ENCODE measurements around the gene TMEM179.

TMEM179 gene

GRCh38 chr14:104600805-104601204, 3.8 kb downstream of the TMEM179 start:
- Histone ChIP-seq H3K36me3 (ENCODE audit: insufficient read depth, low read length) (no peaks in the 10 kb centered on the region), H2AFZ (ENCODE audit: low read depth, low read length) (no peak overlapping the region), H3K4me3 (ENCODE audit: low read length) (no peak overlapping the region), H3K9me3 (ENCODE audit: low read length) (no peaks in the 10 kb centered on the region), H3K27me3 (ENCODE audit: insufficient read depth, low read length) (peaks cover 15% of the 10 kb centered on the region), H3K4me1 (ENCODE audit: insufficient read depth, low read length) (peaks cover 12% of the 10 kb centered on the region)

- Histone ChIP-seq H3K4me3 (ENCODE audit: low read length) (no peak overlapping the region), H3K27me3 (ENCODE audit: insufficient read depth, low read length) (peaks cover 12% of the 10 kb centered on the region), H2AFZ (ENCODE audit: low read depth, low read length) (no peak overlapping the region), H3K4me1 (ENCODE audit: insufficient read depth, low read length) (peaks cover 12% of the 10 kb centered on the region), H3K9me3 (ENCODE audit: low read length) (no peaks in the 10 kb centered on the region), H3K36me3 (ENCODE audit: insufficient read depth, low read length) (no peaks in the 10 kb centered on the region)
These were observed 4.4 kb downstream of the TMEM179 start for GRCh38 chr14:104600141-104600643.

DNA sequence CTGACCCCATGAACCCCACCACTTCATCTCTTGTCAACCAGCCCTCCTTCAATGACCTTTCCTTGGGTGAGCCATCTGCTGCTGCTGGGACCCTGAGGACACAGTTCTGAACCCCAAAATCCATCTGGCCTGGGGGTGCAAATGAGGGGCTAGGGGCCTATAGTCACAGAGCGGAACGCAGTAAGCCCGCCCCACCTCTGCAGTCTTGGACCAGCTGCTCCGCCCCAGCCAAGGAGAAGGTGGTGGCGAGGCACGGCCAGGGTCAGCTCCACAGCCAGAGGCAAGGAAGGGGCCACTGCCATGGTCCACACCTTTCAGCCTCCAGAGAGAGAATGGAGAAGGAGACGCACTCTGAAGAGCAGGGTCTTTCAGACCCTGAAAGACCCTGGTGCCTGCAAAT, 5.1 kb downstream of the TMEM179 start:
- Histone ChIP-seq H3K9me3 (ENCODE audit: low read length) (no peaks in the 10 kb centered on the region), H3K36me3 (ENCODE audit: insufficient read depth, low read length) (no peaks in the 10 kb centered on the region), H3K4me1 (ENCODE audit: insufficient read depth, low read length) (peaks cover 12% of the 10 kb centered on the region), H3K4me3 (ENCODE audit: low read length) (no peak overlapping the region), H2AFZ (ENCODE audit: low read depth, low read length) (no peak overlapping the region), H3K27me3 (ENCODE audit: insufficient read depth, low read length) (peaks cover 15% of the 10 kb centered on the region)

DNA sequence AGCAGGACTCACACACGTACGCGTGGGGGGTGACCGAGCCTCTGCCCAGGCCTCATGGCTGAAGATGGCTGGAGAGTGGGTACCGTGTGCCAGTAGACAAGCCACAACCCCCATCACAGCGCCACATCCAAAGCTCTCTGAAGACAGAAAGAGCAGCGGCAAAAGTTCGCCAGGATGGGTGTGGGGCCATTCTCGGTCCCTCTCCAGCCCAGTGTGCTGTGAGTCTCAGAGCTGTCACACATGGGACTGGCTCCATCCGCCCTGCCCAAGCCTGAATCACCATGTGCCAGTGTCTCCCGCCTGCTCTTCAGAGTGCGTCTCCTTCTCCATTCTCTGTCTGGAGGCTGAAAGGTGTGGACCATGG, 5.7 kb downstream of the TMEM179 start:
- Histone ChIP-seq H3K27me3 (ENCODE audit: insufficient read depth, low read length) (peaks cover 15% of the 10 kb centered on the region), H3K4me1 (ENCODE audit: insufficient read depth, low read length) (peaks cover 7% of the 10 kb centered on the region), H3K9me3 (ENCODE audit: low read length) (no peaks in the 10 kb centered on the region), H3K4me3 (ENCODE audit: low read length) (no peak overlapping the region), H2AFZ (ENCODE audit: low read depth, low read length) (no peak overlapping the region), H3K36me3 (ENCODE audit: insufficient read depth, low read length) (no peaks in the 10 kb centered on the region)

DNA sequence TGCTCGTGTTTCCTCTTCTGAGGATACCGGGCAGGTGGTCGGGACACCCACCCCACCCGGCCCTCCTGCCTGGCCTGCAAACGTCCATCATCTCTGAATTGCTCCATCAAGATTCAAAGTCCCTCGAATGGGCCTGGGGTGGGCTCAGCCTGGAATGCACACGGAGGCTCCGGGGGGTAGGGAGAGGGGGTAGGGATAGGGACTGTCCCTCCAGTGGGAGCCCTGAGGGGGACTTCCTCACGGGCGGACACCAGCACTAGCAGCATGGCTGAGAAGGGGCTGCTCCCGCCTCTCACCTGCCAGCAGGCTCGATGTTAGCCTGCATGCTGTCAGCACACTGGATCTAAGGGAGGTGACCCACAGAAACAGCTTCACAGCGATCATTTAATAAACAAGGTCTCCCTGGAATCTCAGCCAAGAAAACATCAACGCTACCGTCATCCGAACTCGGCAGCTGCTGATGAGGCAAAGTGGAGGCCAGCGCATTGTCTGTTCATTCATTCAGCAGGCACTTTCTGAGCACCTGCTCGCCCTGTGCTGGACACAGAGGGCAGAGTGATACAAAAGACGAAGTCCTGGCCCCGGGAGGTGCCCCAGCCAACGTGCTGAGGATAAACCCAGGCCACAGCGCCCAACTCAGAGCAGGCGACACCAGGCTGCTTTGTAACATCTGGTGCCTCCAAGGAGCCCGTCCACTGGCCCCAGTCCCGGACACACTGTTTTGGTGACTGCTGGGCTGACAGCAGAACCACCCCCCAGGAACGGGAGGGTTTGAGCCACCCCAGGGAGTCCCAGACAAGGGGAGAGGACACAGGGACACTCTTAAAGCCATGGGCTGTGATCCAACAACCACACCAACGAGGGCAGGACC, 6.3 kb downstream of the TMEM179 start:
- Histone ChIP-seq H2AFZ (ENCODE audit: low read depth, low read length) (no peak overlapping the region), H3K4me1 (ENCODE audit: insufficient read depth, low read length) (peaks cover 4% of the 10 kb centered on the region), H3K9me3 (ENCODE audit: low read length) (no peaks in the 10 kb centered on the region), H3K4me3 (ENCODE audit: low read length) (no peak overlapping the region), H3K36me3 (ENCODE audit: insufficient read depth, low read length) (no peaks in the 10 kb centered on the region), H3K27me3 (ENCODE audit: insufficient read depth, low read length) (peaks cover 15% of the 10 kb centered on the region)

DNA sequence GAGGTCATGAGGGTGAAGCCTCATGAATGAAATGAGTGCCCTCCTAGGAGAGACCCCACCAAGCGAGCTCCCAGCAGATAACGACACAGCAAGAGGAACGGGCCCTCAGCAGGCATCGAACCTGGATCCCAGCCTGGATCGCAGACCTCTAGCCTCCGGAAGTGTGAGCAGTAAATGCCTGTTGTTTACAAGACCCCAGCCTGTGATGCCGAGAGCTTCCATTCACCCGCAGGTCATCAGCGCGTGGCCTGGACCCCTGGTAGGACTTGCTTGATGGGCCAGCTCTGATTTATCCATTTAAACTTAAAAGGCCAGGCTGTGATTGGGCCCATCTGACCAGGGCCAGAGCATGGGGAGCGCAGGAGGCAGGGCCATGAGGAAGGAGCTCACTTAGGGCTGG, 7.0 kb downstream of the TMEM179 start:
- no peak overlapping the region for H3K4me3 ChIP-seq (ENCODE audit: low read length)
- no peaks in the 10 kb centered on the region for H3K36me3 ChIP-seq (ENCODE audit: insufficient read depth, low read length)
- no peak overlapping the region for H2AFZ ChIP-seq (ENCODE audit: low read depth, low read length)
- peaks cover 17% of the 10 kb centered on the region for H3K27me3 ChIP-seq (ENCODE audit: insufficient read depth, low read length)
- peaks cover 4% of the 10 kb centered on the region for H3K4me1 ChIP-seq (ENCODE audit: insufficient read depth, low read length)
- H3K9me3 ChIP-seq (ENCODE audit: low read length) = no peaks in the 10 kb centered on the region

DNA sequence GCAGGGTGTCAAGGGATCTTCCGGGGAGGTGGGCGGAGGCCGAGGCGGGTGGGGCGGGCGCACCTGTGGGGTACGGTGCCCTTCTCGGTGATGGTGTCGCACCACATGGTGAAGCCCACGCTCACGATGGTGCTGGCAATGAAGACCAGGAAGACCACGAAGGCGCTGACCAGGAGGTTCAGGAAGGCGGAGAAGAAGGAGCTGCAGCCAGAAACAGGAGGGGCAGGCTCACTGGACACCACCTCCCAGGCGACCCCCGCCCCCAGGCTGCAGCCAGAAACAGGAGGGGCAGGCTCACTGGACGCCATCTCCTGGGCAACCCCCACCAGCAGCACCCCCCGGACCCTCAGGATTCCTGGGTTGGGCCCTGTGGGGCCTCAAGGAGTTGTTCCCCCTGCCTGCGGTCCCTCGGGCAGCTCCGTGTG, 7.6 kb downstream of the TMEM179 start:
- no peaks in the 10 kb centered on the region for H3K9me3 ChIP-seq (ENCODE audit: low read length)

DNA sequence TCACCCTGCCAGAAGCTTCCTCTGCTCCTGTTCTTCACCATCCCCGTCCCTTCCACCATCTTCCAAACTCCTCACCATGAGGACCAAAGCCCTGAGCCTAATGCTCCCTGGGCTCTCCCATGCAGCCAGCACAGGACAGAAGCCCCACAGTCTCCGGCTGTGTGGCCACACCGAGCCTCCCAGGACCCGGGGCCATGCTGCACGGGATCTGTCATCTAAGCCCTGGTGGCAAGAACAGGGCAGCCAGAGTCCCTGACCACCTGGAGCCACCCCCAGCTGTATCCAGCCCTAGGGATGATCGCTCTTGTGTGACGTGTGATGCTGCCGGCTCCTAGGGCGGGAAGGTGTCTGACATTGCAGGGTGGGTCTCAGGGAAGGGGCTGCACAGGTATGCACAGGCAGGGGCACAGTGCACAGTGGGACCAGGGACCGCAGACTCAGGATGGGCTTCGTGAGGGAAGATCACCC, 8.1 kb downstream of the TMEM179 start:
- Histone ChIP-seq H2AFZ (ENCODE audit: low read depth, low read length) (no peak overlapping the region), H3K36me3 (ENCODE audit: insufficient read depth, low read length) (no peaks in the 10 kb centered on the region), H3K27me3 (ENCODE audit: insufficient read depth, low read length) (peaks cover 19% of the 10 kb centered on the region), H3K9me3 (ENCODE audit: low read length) (no peaks in the 10 kb centered on the region), H3K4me1 (ENCODE audit: insufficient read depth, low read length) (peaks cover 4% of the 10 kb centered on the region), H3K4me3 (ENCODE audit: low read length) (no peak overlapping the region)

More for the DNA sequence above, 7.6 kb downstream of the TMEM179 start:
- Histone ChIP-seq H3K4me3 (ENCODE audit: low read length) (no peak overlapping the region), H2AFZ (ENCODE audit: low read depth, low read length) (no peak overlapping the region), H3K4me1 (ENCODE audit: insufficient read depth, low read length) (peaks cover 4% of the 10 kb centered on the region), H3K27me3 (ENCODE audit: insufficient read depth, low read length) (peaks cover 19% of the 10 kb centered on the region), H3K36me3 (ENCODE audit: insufficient read depth, low read length) (no peaks in the 10 kb centered on the region)

DNA sequence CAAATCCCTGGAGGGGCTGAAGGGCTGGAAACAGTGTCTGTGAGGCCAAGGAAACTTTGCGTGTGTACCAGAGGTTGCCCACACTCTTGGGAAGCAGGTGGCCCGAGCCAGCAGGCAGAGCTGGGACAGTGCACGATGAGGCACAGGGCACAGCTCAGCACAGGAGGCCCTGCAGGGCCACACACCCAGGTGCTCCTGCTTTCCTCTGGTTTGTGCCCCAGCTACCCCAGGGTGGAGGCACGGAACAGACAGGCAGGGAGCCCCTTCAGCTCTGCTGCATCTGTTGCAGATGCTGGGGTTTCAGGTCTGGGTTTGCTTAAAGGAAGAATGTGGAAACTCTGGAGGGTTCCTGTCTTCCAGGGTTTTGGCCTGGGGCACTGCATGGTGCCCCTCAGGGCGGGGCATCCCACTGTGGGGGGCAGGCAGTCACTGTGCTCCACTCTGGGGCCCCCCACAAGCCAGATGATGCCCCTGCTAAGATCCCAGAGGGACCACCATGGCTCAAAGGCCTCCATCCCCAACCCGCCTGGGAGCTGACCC, 8.6 kb downstream of the TMEM179 start:
- Histone ChIP-seq H2AFZ (ENCODE audit: low read depth, low read length) (no peak overlapping the region), H3K36me3 (ENCODE audit: insufficient read depth, low read length) (no peaks in the 10 kb centered on the region), H3K4me3 (ENCODE audit: low read length) (no peak overlapping the region), H3K4me1 (ENCODE audit: insufficient read depth, low read length) (peaks cover 4% of the 10 kb centered on the region), H3K9me3 (ENCODE audit: low read length) (no peaks in the 10 kb centered on the region), H3K27me3 (ENCODE audit: insufficient read depth, low read length) (peaks cover 19% of the 10 kb centered on the region)

GRCh38 chr14:104595116-104595675, 9.4 kb downstream of the TMEM179 start:
- Histone ChIP-seq H3K9me3 (ENCODE audit: low read length) (no peaks in the 10 kb centered on the region), H3K4me3 (ENCODE audit: low read length) (no peak overlapping the region), H2AFZ (ENCODE audit: low read depth, low read length) (no peak overlapping the region), H3K27me3 (ENCODE audit: insufficient read depth, low read length) (peaks cover 19% of the 10 kb centered on the region), H3K4me1 (ENCODE audit: insufficient read depth, low read length) (peaks cover 4% of the 10 kb centered on the region), H3K36me3 (ENCODE audit: insufficient read depth, low read length) (no peaks in the 10 kb centered on the region)

GRCh38 chr14:104594310-104595046, 10.1 kb downstream of the TMEM179 start:
- Histone ChIP-seq H3K4me1 (ENCODE audit: insufficient read depth, low read length) (no peaks in the 10 kb centered on the region), H3K36me3 (ENCODE audit: insufficient read depth, low read length) (no peaks in the 10 kb centered on the region), H3K4me3 (ENCODE audit: low read length) (no peak overlapping the region), H2AFZ (ENCODE audit: low read depth, low read length) (no peak overlapping the region), H3K27me3 (ENCODE audit: insufficient read depth, low read length) (peaks cover 19% of the 10 kb centered on the region), H3K9me3 (ENCODE audit: low read length) (no peaks in the 10 kb centered on the region)

- no peak overlapping the region for H3K4me3 ChIP-seq (ENCODE audit: low read length)
- H3K36me3 ChIP-seq (ENCODE audit: insufficient read depth, low read length) = no peaks in the 10 kb centered on the region
- no peaks in the 10 kb centered on the region for H3K4me1 ChIP-seq (ENCODE audit: insufficient read depth, low read length)
- no peaks in the 10 kb centered on the region for H3K9me3 ChIP-seq (ENCODE audit: low read length)
- H2AFZ ChIP-seq (ENCODE audit: low read depth, low read length) = no peak overlapping the region
- H3K27me3 ChIP-seq (ENCODE audit: insufficient read depth, low read length) = peaks cover 19% of the 10 kb centered on the region
These were observed 10.8 kb downstream of the TMEM179 start for GRCh38 chr14:104593710-104594136.
